A673 (cell line): ENCODE results near the gene AGBL5. TPM values are rescaled to one million over a fixed set of nuclear protein-coding genes. Genes with fewer than 3 reads are reported as not detected.

Source experiments
- BruUV-seq: library from RNA; stranded (reverse); fragments of 400-500 nt; replicated peaks from 2 replicates; lab custom pipeline; 2021; lab: Mats Ljungman, UMichigan
- CTCF ChIA-PET: fragments of 300-600 bp; sonication (Branson Sonifier 250); formaldehyde crosslinking; loops from one replicate; lab custom pipeline; 2022; ENCODE audit warnings: antibody characterized with exemption; lab: Charles Lee
- POLR2A ChIA-PET: fragments of 300-600 bp; sonication (Branson Sonifier 250); formaldehyde crosslinking; loops from one replicate; lab custom pipeline; 2022; ENCODE audit warnings: antibody characterized with exemption; ENCODE audit not compliant: low non-redundant PET; lab: Charles Lee
- DNase-seq: peaks from one replicate; pipeline ENCODE4 v3.0.0-alpha.2; 2015; ENCODE audit warnings: low spot score
- H3K27ac ChIP-seq: fragments of 200-600 bp; sonication (generic); 2 replicates; pipeline ENCODE4 v1.5.1; 2016; ENCODE audit warnings: mixed run types, low read depth, mild to moderate bottlenecking, mixed read lengths, antibody characterized with exemption, low read length; ENCODE audit not compliant: poor library complexity, severe bottlenecking
- H3K27me3 ChIP-seq: fragments of 200-600 bp; sonication (generic); replicated peaks from 2 replicates; pipeline ENCODE4 v1.6.1; 2017; ENCODE audit warnings: mixed run types, low read depth, mild to moderate bottlenecking, mixed read lengths, antibody characterized with exemption, low read length; ENCODE audit not compliant: insufficient read depth, poor library complexity
- H3K36me3 ChIP-seq: fragments of 200-600 bp; sonication (generic); 2 replicates; pipeline ENCODE4 v1.6.1; 2016; ENCODE audit warnings: mixed run types, mild to moderate bottlenecking, mixed read lengths, antibody characterized with exemption, low read length; ENCODE audit not compliant: insufficient read depth, poor library complexity, severe bottlenecking
- H3K4me1 ChIP-seq: fragments of 200-600 bp; sonication (generic); 2 replicates; pipeline ENCODE4 v1.6.1; 2017; ENCODE audit warnings: mixed run types, mild to moderate bottlenecking, mixed read lengths, antibody characterized with exemption, low read length; ENCODE audit not compliant: insufficient read depth, poor library complexity, severe bottlenecking
- H3K4me3 ChIP-seq: fragments of 200-600 bp; sonication (generic); 2 replicates; pipeline ENCODE4 v1.5.1; 2016; ENCODE audit warnings: low read depth, mixed run types, mild to moderate bottlenecking, mixed read lengths, low read length; ENCODE audit not compliant: poor library complexity, severe bottlenecking
- H3K9me3 ChIP-seq: fragments of 200-600 bp; sonication (generic); 2 replicates; pipeline ENCODE4 v1.6.1; 2016; ENCODE audit warnings: mixed run types, low read depth, mild to moderate bottlenecking, mixed read lengths, antibody characterized with exemption, low read length; ENCODE audit not compliant: poor library complexity, severe bottlenecking
- CTCF ChIP-seq: fragments of 300-800, 200-600 bp; sonication (generic); conservative IDR thresholded peaks from 2 replicates; pipeline ENCODE4 v1.5.1; 2017; ENCODE audit warnings: low read depth, mild to moderate bottlenecking, antibody characterized with exemption, low read length, moderate library complexity, mixed read lengths
- EZH2 ChIP-seq: fragments of 200-600 bp; sonication (generic); IDR thresholded peaks from 2 replicates; pipeline ENCODE4 v1.6.1; 2017; ENCODE audit warnings: borderline replicate concordance, low read depth, mild to moderate bottlenecking, mixed read lengths, antibody characterized with exemption, low read length; ENCODE audit not compliant: poor library complexity, severe bottlenecking
- intact Hi-C: fragments of 100-400 bp; cut with micrococcal nuclease; formaldehyde crosslinking; loops from one replicate; pipeline ENCODE4 v1.10.0; 2022; ENCODE audit not compliant: unreplicated experiment
- total RNA-seq: library from RNA; stranded (reverse); gene quantifications from 2 replicates; pipeline ENCODE4 v1.2.3, GENCODE V29; 2021

Gene AGBL5
- total RNA-seq, 1 experiment from 2014 or later: 64.1 TPM

- Histone ChIP-seq H3K27ac (peak overlapping the region; percentile 14), H3K9me3 (no peaks in the 10 kb centered on the region), H3K27me3 (no peaks in the 10 kb centered on the region), H3K36me3 (peaks cover 21% of the 10 kb centered on the region), H3K4me1 (peaks cover 36% of the 10 kb centered on the region), H3K4me3 (peak overlapping the region; percentile 99)
- TF ChIP-seq EZH2 (no peak), CTCF (no peak)
- no peak for DNase-seq
- no TSS peak for BruUV-seq
- ChIA-PET CTCF (no interaction called here), POLR2A (no interaction called here)
- intact Hi-C loops: no loop called here
Observed at GRCh38 chr2:27069961-27070618, 18.6 kb downstream of the AGBL5 start.

GRCh38 chr2:27070653-27071276 is 19.3 kb downstream of the AGBL5 start:
- ChIA-PET POLR2A (no interaction called here), CTCF (interaction anchor here (2.0 kb wide), 1 partner anchor 11 kb away, joined by 10 read pairs; no protein-coding TSS in a partner anchor)
- peaks cover 21% of the 10 kb centered on the region for H3K36me3 ChIP-seq
- TF ChIP-seq EZH2: no peak
- H3K27ac ChIP-seq: peak overlapping the region; percentile 87
- H3K4me3 ChIP-seq: peak overlapping the region; percentile 99
- H3K9me3 ChIP-seq: no peaks in the 10 kb centered on the region
- no peaks in the 10 kb centered on the region for H3K27me3 ChIP-seq
- BruUV-seq: TSS peak; percentile 59
- intact Hi-C loops: no loop called here
- no peak for DNase-seq
- peaks cover 41% of the 10 kb centered on the region for H3K4me1 ChIP-seq

GRCh38 chr2:27071277-27071989 is 20.0 kb downstream of the AGBL5 start, which contains the start of gene OST4:
TSS of gene OST4 (minus strand) at chr2:27071654.
- CTCF ChIA-PET: interaction anchor here (1.2 to 2.0 kb wide), 2 partner anchors 10 to 16 kb away, joined by 5 to 10 read pairs; no protein-coding TSS in a partner anchor
- no TSS peak for BruUV-seq
- H3K4me3 ChIP-seq: peak within 1 kb of the TSS; percentile 99
- H3K4me1 ChIP-seq: peaks cover 41% of the 10 kb centered on the region
- intact Hi-C loops: no loop called here
- H3K27ac ChIP-seq: peak within 1 kb of the TSS; percentile 87
- H3K9me3 ChIP-seq: no peaks in the 10 kb centered on the region
- DNase-seq: peak; percentile 96
- POLR2A ChIA-PET: interaction anchor here (0.5 to 0.6 kb wide), 2 partner anchors 16 to 234 kb away, joined by 3 to 15 read pairs; no protein-coding TSS in a partner anchor
- H3K27me3 ChIP-seq: no peaks in the 10 kb centered on the region
- H3K36me3 ChIP-seq: peaks cover 21% of the 10 kb centered on the region
- TF ChIP-seq EZH2 (no peak), CTCF (0 out of 2 replicates have a peak, but pooled peaks have one; percentile 11)
